Dendritic cell treated with granulocyte-macrophage colony-stimulating factor and Interleukin-4, amounts not matched to agents 40 ng/mL and 50 ng/mL, for 4 days (primary cell): ENCODE measurements around the gene LAPTM4A.

Experiments
- H3K27ac Mint-ChIP-seq: one replicate; pipeline ENCODE4 v1.8.0; 2022; ENCODE audit warnings: mild to moderate bottlenecking, mixed read lengths
- H3K27me3 Mint-ChIP-seq: one replicate; pipeline ENCODE4 v1.8.0; 2022; ENCODE audit warnings: mild to moderate bottlenecking, mixed read lengths
- H3K36me3 Mint-ChIP-seq: one replicate; pipeline ENCODE4 v1.8.0; 2022; ENCODE audit warnings: low read depth, mixed read lengths
- H3K4me1 Mint-ChIP-seq: one replicate; pipeline ENCODE4 v1.8.0; 2022; ENCODE audit warnings: low read depth, mixed read lengths
- H3K4me3 Mint-ChIP-seq: one replicate; pipeline ENCODE4 v1.8.0; 2022; ENCODE audit warnings: mild to moderate bottlenecking, moderate library complexity, mixed read lengths
- H3K9me3 Mint-ChIP-seq: one replicate; pipeline ENCODE4 v1.8.0; 2022; ENCODE audit warnings: mixed read lengths
- intact Hi-C: fragments of 100-400 bp; cut with micrococcal nuclease; formaldehyde crosslinking; loops from one replicate; pipeline ENCODE4 v1.15.0; 2022

LAPTM4A gene

DNA sequence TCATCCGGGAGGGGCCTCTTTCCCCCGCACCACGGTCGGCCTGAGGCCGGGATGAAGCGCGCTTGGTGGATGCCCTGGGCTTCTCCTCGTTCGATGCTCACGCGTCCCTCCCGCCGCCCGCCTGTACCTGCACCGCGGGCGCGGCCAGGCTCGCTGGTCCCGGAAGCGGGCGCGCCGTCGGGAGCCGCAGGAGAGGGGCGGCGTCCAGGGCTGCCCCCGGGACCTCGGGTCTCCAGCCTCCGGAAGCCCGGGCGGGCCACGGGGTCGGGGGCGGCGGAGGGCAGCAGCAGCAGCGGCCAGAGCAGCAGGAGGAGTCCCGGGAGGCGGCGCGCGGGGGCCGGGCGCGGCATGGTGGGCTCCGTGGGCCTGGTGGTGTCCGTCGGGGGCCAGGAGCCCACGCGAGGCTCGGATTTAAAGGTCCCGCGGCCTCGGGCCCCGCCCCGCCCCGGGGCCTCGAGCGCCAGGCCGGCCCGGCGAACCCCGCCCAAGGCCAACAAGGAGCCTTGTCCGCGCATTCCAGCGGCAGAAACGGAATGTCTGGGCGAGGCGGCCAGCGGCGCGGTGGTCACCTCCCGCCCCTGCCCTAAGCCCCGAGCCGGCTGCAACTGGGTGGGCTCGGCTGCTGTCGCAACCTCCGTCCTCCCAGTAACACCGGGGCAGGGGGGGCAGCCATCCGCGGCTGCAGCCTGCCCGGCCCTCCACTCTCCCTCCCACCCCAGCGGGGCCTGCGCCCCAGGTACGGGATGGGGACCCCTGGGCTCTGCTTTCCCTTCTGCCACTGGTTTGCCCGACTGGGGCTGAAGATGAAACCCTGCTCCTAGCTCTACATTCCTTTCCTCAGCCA, 38.9 kb downstream of the LAPTM4A start, which contains the start of gene MATN3:
Gene MATN3 (minus strand): TSS at position 387 of the 844 bp plus-strand sequence. CDS start 37 bp downstream, at position 350.
- intact Hi-C loops: no loop called here
- H3K36me3 Mint-ChIP-seq: no peaks in the 10 kb centered on the region
- H3K27me3 Mint-ChIP-seq: peaks cover 61% of the 10 kb centered on the region
- H3K27ac Mint-ChIP-seq: no peak within 1 kb of the TSS
- peaks cover 9% of the 10 kb centered on the region for H3K4me1 Mint-ChIP-seq
- peak within 1 kb of the TSS; percentile 56 for H3K4me3 Mint-ChIP-seq
- H3K9me3 Mint-ChIP-seq: no peaks in the 10 kb centered on the region

DNA sequence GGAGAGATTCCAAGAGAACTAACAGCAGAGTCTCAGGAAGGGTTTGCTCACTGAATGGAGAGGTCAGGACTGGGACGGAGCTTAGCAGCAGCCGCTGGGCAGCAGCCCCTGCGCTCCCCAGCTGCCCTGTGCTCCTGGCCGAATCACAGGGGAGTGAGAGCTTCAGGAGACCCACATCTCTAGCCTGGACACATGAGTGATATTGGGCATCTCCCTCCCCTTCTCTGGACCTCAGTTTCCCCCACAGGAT, 39.5 kb downstream of the LAPTM4A start:
- Mint-ChIP-seq H3K36me3 (no peaks in the 10 kb centered on the region), H3K9me3 (no peaks in the 10 kb centered on the region), H3K4me1 (peaks cover 9% of the 10 kb centered on the region), H3K27me3 (peaks cover 63% of the 10 kb centered on the region), H3K4me3 (peak overlapping the region; percentile 37), H3K27ac (no peak overlapping the region)
- intact Hi-C loops: no loop called here

DNA sequence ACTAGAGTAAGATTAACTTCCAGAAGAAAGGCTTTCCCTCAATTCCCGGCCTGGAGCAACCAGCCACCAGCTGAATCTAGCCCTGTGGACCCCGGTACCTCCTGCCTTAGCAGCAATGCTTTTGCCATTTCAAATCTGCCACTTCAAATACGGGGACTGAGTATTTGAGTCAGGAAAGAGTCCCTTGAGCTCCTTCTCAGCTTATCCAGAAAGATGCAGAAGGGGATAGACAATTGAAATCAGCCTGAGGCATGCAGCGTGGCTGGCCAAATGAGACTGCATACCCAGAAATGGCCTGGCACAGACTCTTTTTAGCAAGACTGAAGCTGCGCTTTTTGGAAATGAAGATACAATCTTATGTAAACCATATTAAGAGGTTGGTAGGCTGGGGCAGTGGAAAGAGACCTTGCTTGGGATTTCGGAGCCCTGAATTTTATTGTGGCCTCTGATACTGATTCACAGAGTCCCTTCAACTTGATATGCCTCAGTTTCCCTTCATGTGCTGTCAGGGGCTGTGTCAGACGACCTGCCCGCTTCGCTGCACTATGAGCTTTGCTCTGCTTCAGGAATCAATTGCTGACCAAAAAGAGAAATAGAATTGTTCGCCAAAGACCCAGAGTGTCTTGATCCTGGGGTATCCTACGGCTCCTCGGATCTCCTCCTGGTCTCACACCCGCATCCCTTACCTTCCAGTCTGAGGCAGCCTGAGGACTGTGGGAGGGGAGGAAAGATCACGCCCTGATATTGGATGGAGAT, 40.0 kb downstream of the LAPTM4A start:
- intact Hi-C loops: no loop called here
- peak overlapping the region; percentile 37 for H3K4me3 Mint-ChIP-seq
- no peak overlapping the region for H3K27ac Mint-ChIP-seq
- peaks cover 63% of the 10 kb centered on the region for H3K27me3 Mint-ChIP-seq
- H3K9me3 Mint-ChIP-seq: no peaks in the 10 kb centered on the region
- peaks cover 9% of the 10 kb centered on the region for H3K4me1 Mint-ChIP-seq
- H3K36me3 Mint-ChIP-seq: no peaks in the 10 kb centered on the region

- Mint-ChIP-seq H3K36me3 (no peaks in the 10 kb centered on the region), H3K27me3 (peaks cover 51% of the 10 kb centered on the region), H3K4me1 (peaks cover 9% of the 10 kb centered on the region), H3K9me3 (no peaks in the 10 kb centered on the region), H3K4me3 (no peak overlapping the region), H3K27ac (no peak overlapping the region)
- intact Hi-C loops: no loop called here
Observed at GRCh38 chr2:20008703-20009102, 42.7 kb downstream of the LAPTM4A start.

GRCh38 chr2:20005891-20006470, 45.4 kb downstream of the LAPTM4A start:
- H3K36me3 Mint-ChIP-seq: no peaks in the 10 kb centered on the region
- no peaks in the 10 kb centered on the region for H3K9me3 Mint-ChIP-seq

GRCh38 chr2:20005067-20005627, 46.3 kb downstream of the LAPTM4A start:
- Mint-ChIP-seq H3K36me3 (no peaks in the 10 kb centered on the region), H3K4me1 (no peaks in the 10 kb centered on the region), H3K9me3 (no peaks in the 10 kb centered on the region), H3K27me3 (peaks cover 19% of the 10 kb centered on the region), H3K27ac (no peak overlapping the region), H3K4me3 (no peak overlapping the region)
- intact Hi-C loops: no loop called here

More at GRCh38 chr2:20005891-20006470, 45.4 kb downstream of the LAPTM4A start:
- Mint-ChIP-seq H3K27ac (no peak overlapping the region), H3K4me1 (no peaks in the 10 kb centered on the region), H3K4me3 (no peak overlapping the region), H3K27me3 (peaks cover 28% of the 10 kb centered on the region)
- intact Hi-C loops: no loop called here

- Mint-ChIP-seq H3K4me3 (no peak overlapping the region), H3K27ac (no peak overlapping the region), H3K9me3 (no peaks in the 10 kb centered on the region), H3K4me1 (no peaks in the 10 kb centered on the region), H3K27me3 (peaks cover 5% of the 10 kb centered on the region), H3K36me3 (no peaks in the 10 kb centered on the region)
- intact Hi-C loops: no loop called here
Observed at GRCh38 chr2:20001361-20001863, 50.0 kb downstream of the LAPTM4A start.

- no peaks in the 10 kb centered on the region for H3K9me3 Mint-ChIP-seq
- H3K36me3 Mint-ChIP-seq: peaks cover 6% of the 10 kb centered on the region
- no peak overlapping the region for H3K27ac Mint-ChIP-seq
- peaks cover 27% of the 10 kb centered on the region for H3K27me3 Mint-ChIP-seq
- no peak overlapping the region for H3K4me3 Mint-ChIP-seq
- peaks cover 10% of the 10 kb centered on the region for H3K4me1 Mint-ChIP-seq
- intact Hi-C loops: loop anchor here (5.0 kb wide), 1 partner anchor 91 kb away; the partner anchor contains the start of gene TTC32
Observed at GRCh38 chr2:19993731-19994130, 57.7 kb downstream of the LAPTM4A start.

DNA sequence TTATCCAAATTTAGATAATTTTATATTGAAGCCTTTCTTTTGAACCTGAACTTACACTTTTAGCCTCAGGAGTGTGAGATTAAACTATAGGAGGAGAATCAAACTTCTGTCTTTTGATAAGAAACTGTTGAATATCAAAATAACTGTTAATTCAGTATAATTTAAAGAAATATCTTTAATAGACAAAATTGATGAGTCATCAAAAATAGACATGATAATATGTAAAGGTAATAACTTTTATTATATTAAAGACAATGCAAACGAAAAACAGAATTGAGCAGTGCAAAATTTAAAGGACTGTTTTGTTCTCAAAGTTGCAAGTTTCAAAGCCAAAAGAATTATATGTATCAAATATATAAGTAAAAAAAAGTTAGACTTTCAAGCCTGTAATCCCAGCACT, 59.5 kb downstream of the LAPTM4A start:
- Mint-ChIP-seq H3K9me3 (no peaks in the 10 kb centered on the region), H3K4me3 (no peak overlapping the region), H3K27ac (no peak overlapping the region), H3K36me3 (peaks cover 6% of the 10 kb centered on the region), H3K27me3 (peaks cover 27% of the 10 kb centered on the region), H3K4me1 (peaks cover 10% of the 10 kb centered on the region)
- intact Hi-C loops: loop anchor here (2.0 to 5.0 kb wide), 2 partner anchors 59 to 90 kb away; partner anchors contain the start of genes LAPTM4A and TTC32

GRCh38 chr2:19990416-19990728, 61.1 kb downstream of the LAPTM4A start:
- Mint-ChIP-seq H3K36me3 (peaks cover 6% of the 10 kb centered on the region), H3K4me3 (peak overlapping the region; percentile 90), H3K4me1 (peaks cover 17% of the 10 kb centered on the region), H3K27ac (no peak overlapping the region), H3K27me3 (peaks cover 24% of the 10 kb centered on the region), H3K9me3 (no peaks in the 10 kb centered on the region)
- intact Hi-C loops: loop anchor here (2.0 to 5.0 kb wide), 2 partner anchors 60 to 88 kb away; partner anchors contain the start of genes LAPTM4A and TTC32

DNA sequence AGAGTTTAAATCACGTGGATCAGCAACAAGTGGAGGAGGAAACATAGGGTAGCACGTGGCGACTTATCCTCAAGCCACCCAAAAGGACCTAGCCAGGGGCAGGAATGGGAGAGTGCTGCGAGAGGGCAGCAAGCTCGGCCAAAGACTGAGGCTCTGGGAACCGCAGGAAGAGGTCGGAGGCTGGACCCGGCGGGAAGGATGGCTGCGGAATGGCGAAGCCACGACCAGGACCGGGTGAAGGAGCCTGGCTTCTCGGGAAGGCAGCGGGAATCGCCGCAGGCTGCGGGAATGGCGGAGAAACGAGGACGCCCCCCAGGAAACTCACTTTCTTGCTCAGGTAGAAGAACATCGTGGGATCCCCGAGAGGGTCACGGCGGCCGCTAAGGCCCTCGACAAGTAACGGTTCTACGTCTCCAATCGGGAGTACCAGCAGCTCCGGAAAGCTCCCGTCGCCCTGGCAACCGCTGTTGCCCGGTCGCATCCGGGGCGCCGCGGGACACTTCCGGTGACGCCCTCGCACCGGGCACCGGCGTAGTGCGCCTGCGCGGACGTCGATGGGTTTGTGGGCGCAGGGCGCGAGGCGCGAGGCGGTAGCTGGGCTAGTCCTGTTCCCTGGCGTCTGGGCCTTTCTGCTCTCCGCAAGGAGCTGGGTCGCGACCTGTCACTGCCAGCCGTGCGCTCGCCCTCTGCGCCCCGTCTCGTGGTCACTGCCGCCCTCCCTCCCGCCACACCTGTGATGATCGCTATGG, 61.6 kb downstream of the LAPTM4A start, which contains the start of gene WDR35:
Gene WDR35 (minus strand): TSS at position 439 of the 749 bp plus-strand sequence. CDS start 90 bp downstream, at position 349.
- intact Hi-C loops: loop anchor here (2.0 to 5.0 kb wide), 2 partner anchors 61 to 88 kb away; partner anchors contain the start of genes LAPTM4A and TTC32
- H3K27me3 Mint-ChIP-seq: peaks cover 24% of the 10 kb centered on the region
- peaks cover 6% of the 10 kb centered on the region for H3K36me3 Mint-ChIP-seq

DNA sequence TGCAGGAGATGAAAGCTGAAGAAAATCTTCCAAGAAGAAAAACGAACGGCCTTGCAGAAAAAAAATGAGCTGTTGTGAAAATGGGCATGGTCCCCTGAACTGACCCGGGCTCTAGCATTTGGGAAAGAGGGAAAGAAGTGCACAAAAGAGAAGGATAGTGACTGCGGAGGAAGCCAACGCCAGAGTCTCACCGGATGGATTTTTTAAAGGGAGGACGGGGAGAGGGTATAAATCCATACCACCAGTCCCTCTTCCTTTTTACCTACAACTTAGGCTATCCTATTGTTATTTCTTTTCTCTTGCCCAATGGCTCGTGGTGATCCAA, 62.1 kb downstream of the LAPTM4A start:
- Mint-ChIP-seq H3K4me3 (peak overlapping the region; percentile 90), H3K27ac (peak overlapping the region; percentile 78), H3K36me3 (peaks cover 6% of the 10 kb centered on the region), H3K4me1 (peaks cover 17% of the 10 kb centered on the region), H3K27me3 (peaks cover 24% of the 10 kb centered on the region), H3K9me3 (no peaks in the 10 kb centered on the region)
- intact Hi-C loops: no loop called here

More for the DNA sequence above, 61.6 kb downstream of the LAPTM4A start, which contains the start of gene WDR35:
- Mint-ChIP-seq H3K27ac (peak within 1 kb of the TSS; percentile 78), H3K9me3 (no peaks in the 10 kb centered on the region), H3K4me3 (peak within 1 kb of the TSS; percentile 90), H3K4me1 (peaks cover 17% of the 10 kb centered on the region)

DNA sequence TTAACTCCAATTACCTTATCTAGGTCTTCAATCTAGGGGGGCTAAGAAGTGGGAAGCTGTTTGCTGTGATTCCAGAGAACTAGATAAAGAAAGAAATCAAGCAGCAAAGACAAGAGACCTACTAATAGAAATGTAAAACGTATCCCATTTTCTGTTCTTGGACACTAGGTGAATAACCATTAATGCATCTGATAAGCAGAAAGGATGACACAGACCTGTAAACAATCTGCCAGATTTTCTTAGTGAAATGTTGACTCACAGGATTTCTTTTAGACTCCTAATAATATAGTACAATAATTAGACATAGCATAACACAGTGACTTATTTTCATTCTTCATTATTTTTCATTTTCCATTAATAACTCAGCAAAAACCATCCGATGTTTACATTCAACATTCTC, 62.8 kb downstream of the LAPTM4A start:
- H3K4me3 Mint-ChIP-seq: no peak overlapping the region
- H3K27ac Mint-ChIP-seq: no peak overlapping the region
- H3K27me3 Mint-ChIP-seq: peaks cover 24% of the 10 kb centered on the region
- H3K9me3 Mint-ChIP-seq: no peaks in the 10 kb centered on the region
- H3K4me1 Mint-ChIP-seq: peaks cover 17% of the 10 kb centered on the region
- H3K36me3 Mint-ChIP-seq: peaks cover 6% of the 10 kb centered on the region
- intact Hi-C loops: no loop called here
